SH-SY5Y (cell line): Measurements from ENCODE around the gene PDE4D.

Experiments
- GATA2 ChIP-seq: IDR thresholded peaks from 2 replicates; pipeline ENCODE4 v1.6.1; 2011; ENCODE audit warnings: mild to moderate bottlenecking, low read depth, low read length
- GATA3 ChIP-seq: IDR thresholded peaks from 2 replicates; pipeline ENCODE4 v1.6.1; 2011; ENCODE audit warnings: low read depth, mild to moderate bottlenecking, low read length, moderate library complexity

PDE4D gene

DNA sequence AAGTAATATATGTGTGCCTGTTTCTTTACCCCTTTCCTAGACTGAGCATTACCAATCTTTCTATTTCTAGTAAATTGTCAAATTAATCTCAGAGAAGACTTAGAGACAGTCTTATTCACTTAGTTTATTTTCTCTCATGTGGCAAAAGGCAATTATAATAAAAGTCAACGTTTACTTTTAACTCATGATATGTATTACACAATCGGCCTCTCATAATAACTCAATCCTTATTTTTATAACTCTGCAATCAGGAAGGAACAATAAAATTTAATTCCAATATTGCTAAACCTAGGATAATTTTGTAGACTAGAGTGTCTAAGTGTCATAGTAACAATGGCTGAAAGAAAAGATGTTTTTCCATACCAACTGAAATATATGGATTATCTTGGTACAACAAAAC, 214.6 kb downstream of the PDE4D start:
- no peak for TF ChIP-seq GATA2
- TF ChIP-seq GATA3 = no peak

DNA sequence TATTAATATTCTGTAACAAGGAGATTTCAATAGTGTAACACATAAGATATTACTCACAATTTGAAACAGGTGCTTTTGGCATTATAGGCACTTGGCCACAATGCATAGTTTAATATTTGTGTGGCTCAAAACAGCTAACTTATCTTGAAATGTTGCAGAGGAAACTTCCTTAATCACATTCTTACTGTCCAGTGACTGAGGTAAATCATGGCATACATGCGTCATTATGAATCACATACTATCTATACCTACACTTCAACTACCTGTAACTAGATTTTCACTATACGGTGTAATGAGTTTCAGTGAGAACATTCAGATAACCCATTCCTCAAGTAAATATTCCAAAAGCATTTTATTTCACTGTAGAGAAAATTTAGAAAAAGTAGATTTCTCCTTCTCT, 218.8 kb downstream of the PDE4D start:
- TF ChIP-seq GATA2 (no peak), GATA3 (no peak)

DNA sequence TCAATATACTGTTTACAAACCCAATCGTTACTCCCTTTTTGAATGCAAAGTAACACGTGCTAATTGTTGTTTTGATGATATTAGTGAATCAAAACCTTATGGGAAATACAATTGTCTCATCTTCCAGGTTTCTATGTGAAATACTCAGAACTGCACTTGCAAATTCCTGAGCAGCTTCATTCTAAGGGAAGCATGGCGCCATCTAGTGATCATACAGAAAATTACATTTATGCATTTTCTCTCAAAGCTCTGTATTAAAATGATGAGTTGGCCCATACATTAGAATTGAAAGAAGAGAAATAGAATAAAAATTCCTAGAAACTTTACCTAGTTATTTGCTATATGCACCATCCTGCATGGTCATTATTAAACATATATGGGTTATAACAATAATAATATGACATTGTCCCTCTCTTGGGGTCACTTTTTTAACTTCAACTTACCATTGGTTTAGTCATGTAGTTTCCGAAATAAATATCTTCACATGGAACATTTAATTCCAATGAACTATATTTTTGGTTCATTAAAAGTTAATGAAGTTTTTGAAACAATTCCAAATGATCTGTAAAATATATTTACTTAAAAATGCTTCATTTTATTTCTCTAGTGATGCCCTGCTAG, 220.0 kb downstream of the PDE4D start:
- TF ChIP-seq GATA3 (no peak), GATA2 (no peak)

DNA sequence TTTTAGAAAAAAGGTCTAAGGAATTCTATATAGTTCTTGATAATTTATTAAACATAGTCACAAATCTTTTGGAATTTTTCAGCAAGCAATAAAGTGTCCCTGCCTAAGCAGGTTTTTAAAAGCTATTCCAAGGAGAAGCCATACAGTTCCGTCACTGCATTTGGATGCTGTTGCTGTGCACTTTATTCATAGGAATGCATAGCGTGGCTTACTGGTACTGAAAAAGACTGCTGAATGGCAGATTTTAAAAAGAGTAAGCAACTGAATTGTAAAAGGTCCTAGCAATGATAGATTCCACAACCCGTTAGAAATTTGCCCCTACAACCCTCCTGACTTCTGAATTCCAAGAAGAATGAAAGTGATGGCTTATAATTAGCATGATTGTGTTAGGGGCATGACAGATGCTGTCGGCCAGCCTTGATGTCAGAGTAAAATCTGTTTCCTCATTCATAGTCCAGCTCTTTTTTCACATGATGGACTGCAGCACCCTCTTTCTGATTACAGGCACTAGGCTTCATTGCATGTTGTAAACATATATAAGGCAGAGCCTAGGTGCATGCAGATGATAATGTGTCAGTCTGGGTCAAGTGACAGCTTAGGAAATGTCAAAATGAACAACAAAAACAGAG, 227.0 kb downstream of the PDE4D start:
- TF ChIP-seq GATA3 (no peak), GATA2 (no peak)

DNA sequence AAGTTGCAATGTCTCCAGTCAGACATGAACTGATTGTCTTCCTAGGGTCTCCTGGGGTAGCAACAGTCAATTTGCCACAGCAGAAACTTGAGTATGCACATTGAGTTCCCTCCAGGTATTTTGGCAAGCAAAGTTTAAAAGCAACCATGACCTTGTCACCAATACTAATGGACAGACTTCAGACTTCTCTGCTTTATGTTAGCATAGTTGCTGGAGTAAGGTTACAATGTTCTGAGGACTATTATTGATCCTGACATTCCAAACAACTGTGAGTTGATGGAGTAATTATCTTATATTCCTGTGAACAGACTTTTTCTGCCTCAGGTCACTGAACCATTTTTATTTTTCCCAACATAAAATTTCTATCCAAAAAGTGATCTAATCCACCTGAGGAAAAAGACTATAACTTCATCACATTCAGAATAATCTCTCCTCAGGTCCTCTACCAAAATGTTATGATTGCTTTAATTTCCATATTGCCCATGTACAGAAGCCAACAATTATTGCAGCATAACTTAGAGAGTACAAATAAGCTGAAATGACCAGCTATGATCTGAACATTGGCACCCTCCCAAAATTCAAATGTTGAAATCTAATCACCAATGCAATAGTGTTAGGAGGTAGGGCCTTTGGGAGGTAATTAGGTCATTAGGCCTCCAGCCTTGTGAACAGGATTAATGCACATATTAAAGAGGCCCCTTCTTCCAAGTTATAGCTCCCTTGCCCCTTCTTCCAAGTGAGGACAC, 228.3 kb downstream of the PDE4D start:
- no peak for TF ChIP-seq GATA3
- no peak for TF ChIP-seq GATA2

DNA sequence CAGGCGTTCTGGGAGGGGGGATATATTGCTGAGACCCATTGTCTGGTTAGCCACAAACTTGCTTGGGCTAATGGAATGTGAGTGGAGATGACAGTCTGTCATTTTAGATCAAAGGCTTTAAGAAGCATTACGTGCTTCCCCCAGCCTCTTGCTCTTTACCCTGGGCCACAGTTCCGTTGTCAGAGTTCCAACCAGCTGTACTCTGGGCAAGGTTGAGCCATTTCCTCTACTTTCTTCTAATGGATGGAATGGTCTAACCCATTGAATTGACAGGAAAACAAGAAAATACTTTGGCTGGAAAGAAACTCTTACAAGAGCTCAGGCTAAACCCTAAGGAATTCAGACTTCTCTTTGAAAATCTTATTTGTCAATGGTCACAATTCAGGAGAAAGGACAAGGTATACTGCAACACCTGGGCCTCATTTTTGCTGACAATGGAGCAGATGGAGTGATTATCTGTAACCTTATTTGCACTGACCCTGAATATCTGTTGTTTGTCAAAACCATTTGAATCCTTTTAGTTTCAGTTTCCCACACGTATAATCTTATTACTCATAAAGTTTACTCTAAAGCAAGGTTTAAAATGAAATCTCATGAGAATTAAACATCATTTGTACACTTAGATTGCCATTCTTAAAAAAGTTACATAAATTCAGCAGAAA, 231.4 kb downstream of the PDE4D start:
- TF ChIP-seq GATA2 = peak; percentile 43
- peak; percentile 63 for TF ChIP-seq GATA3

DNA sequence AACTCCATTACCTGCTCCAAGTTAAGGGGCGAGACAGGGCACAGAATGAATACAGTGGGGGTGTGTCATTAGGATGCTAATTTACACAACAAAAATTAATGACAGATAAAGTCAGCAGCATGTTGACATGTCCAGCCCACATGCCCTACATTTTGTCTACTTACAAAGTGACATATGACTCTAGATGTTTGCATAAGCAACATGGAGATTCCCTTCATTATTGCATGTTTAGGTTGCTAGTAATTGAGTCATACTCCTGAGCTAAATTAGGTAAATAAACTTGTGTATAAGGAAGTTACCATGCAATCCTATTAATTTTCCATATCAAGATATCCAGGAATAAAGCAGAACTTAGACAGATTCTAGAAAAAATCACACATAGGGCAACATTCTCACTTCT, 232.2 kb downstream of the PDE4D start:
- TF ChIP-seq GATA3 (no peak), GATA2 (no peak)

DNA sequence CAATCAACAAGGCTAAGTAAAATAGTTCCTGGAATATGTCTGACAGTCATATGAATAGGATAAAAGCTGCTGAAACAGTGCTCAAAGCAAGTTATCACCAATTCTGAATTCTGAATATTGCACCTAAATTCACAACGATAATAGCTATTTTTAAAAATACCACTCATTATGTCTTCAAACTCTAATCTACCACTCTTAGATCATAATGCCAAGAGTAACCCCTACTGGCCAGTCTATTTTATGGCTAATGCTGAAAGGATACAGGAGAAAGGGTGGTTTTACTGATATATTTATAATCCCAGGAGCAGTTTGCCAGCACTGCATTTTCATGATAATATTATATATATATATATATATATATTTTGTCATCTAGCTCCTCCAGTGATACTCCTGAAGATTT, 232.8 kb downstream of the PDE4D start:
- TF ChIP-seq GATA2 (no peak), GATA3 (no peak)

DNA sequence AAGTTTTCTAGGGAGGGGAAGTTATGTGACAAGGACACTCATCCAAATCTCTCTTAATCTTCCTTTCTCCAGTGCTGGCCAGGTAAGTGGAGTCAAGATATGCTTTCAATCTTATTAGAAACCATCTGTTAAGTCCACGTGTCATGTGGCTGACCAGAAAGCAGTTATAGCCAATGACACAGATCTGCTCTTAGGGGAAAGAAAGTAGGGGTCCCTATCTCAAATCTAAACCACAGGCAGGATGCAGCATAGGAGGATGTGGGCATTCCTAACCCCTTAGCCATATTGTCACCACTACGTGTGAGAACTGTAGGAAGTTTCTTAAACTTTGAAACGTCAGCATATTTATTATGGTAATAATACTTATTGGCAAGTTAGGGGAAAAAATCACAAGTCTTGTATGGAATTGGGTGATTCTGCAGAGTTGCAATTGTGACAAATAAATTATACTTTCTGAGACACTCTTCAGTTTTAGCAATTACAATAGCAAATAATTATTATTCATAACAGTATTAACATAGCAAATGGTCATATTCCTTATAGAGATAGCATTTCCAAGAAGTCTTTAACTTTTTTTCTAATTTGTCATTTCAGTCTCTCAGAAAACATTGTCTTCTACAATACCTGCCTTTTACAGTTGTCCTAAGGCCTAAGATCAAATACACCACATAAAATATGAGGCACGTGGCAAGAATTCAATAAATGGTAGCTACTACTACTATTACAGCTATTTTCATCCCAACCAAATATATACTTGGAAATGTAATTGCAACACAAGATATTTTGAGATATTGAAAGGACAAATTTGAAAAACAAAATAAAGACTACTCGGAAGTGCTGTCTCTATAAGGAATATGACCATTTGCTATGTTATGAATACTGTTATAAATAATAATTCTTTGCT, 236.9 kb downstream of the PDE4D start:
- no peak for TF ChIP-seq GATA2

DNA sequence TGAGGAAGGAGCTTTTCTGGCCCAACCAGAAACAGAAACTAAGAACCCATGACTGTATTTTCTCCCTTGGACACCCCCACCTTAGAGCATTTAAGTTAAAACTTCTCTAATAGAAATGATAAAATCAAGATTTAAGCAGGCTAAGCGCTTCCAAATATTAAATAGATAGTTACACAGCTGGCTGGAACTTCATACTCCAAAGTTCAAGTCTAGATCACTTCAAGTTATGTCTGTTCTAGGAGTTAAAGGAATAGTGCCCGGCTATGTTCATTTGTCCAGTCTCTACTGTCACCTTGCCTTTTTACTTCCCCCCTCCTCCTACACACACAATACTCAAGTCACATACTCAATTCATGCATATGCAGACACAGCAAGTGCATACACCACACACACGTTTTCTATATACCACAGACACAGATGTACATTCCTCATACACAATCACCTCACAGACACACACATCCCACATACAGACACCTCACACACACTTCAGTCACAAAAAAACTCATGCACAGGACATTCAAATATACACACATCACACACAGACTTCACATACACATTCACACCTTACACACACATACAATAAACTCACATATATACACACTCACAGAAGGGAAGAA, 237.7 kb downstream of the PDE4D start:
- TF ChIP-seq GATA3 = no peak
- no peak for TF ChIP-seq GATA2

DNA sequence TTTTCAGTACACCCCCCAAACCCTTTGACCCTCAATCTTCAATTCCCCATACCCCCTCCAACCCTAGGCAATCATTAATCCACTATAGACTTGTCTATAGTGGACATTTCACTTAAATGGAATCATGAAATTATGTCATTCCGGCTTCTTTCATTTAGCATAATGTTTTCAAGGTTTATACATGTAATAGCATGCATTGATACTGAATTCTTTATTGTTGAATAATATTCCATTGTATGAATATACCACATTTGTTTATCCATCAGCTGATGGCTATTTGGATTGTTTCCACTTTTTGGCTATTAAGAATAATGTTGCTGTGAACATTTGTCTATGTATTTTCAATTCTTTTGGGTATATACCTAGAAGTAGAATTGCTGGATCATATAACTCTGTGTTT, 238.8 kb downstream of the PDE4D start:
- TF ChIP-seq GATA3 (no peak), GATA2 (no peak)

DNA sequence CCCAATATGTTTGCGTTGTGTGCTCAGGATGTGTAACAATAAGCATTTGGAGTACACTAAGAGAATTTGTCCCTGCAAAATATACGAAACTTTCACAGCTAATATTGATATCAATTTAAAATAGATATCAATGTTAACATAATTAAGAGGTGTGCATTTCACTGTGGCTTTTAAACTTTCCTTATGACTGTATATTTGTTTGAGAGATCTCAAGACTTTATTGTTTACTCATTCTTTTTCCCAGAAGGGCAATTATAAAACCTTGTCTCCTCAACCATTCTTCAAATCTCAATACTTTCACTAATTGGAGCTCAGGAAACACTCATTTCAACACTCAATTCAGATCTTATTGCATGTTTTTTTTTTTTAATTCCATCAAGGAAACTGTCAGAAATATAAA, 241.1 kb downstream of the PDE4D start:
- TF ChIP-seq GATA3 (no peak), GATA2 (no peak)
